Stomach (tissue), 9 donors: ENCODE measurements around the gene SPR. TPM values are rescaled to one million over a fixed set of nuclear protein-coding genes. Genes with fewer than 3 reads are reported as not detected.

Experiments
- DNase-seq, 2 donors: peaks; one replicate each; pipeline versions ENCODE4 v3.0.0 to v3.0.0-alpha.2; 2013 to 2019
- H3K27ac ChIP-seq, 5 donors: fragments of 200-600 bp in 4 of 5; sonication (generic) in 4 of 5; one replicate each; pipeline ENCODE4 v1.5.1; 2013 to 2019; ENCODE audit warnings: mild to moderate bottlenecking in 1 of 5, moderate library complexity in 1 of 5
- H3K27me3 ChIP-seq, 3 donors: fragments of 200-600 bp; sonication (generic); one replicate each; pipeline ENCODE4 v1.5.1; 2017 to 2019; ENCODE audit warnings: mixed run types in 1 of 3
- H3K36me3 ChIP-seq, 4 donors: fragments of 200-600 bp; sonication (generic); 1 replicate in 3 of 4; 2 replicates in 1 of 4; pipeline ENCODE4 v1.5.1; 2016 to 2019
- H3K4me1 ChIP-seq, 4 donors: fragments of 200-600 bp; sonication (generic); one replicate each; pipeline ENCODE4 v1.5.1; 2016 to 2019
- H3K4me3 ChIP-seq, 4 donors: fragments of 200-600 bp; sonication (generic) in 3 of 4; one replicate each; pipeline ENCODE4 v1.5.1; 2016 to 2019; ENCODE audit warnings: mild to moderate bottlenecking in 1 of 4
- H3K9me3 ChIP-seq, 4 donors: fragments of 200-600 bp; sonication (generic); one replicate each; pipeline ENCODE4 v1.5.1; 2016 to 2019
- EP300 ChIP-seq: sonication (generic); formaldehyde crosslinking; IDR thresholded peaks from one replicate; pipeline ENCODE4 v1.6.1; 2017; ENCODE audit warnings: antibody characterized with exemption
- POLR2A ChIP-seq, 4 donors: fragments of 450-650 bp; IDR thresholded peaks; one replicate each; pipeline ENCODE4 v1.6.1; 2016; ENCODE audit warnings: antibody characterized with exemption in 4 of 4, control low read depth in 2 of 4, mild to moderate bottlenecking in 1 of 4, moderate library complexity in 1 of 4
- POLR2AphosphoS5 ChIP-seq, 3 donors: sonication (generic); formaldehyde crosslinking; IDR thresholded peaks; one replicate each; pipeline ENCODE4 v1.6.1; 2016; ENCODE audit warnings: antibody characterized with exemption in 3 of 3
- WGBS, 5 donors: extraction: QIAGEN DNeasy Blood & Tissue Kit in 3 of 5; methylation state at CpG; one replicate each; pipeline versions ENCODE4 v1.1.5 to v1.1.7; 2013 to 2018; 5-methylcytosine and 5-hydroxymethylcytosine counted together
- intact Hi-C: fragments of 100-400 bp; cut with DNase I; formaldehyde crosslinking; loops from one replicate; pipeline ENCODE4 v1.15.1; 2023; ENCODE audit warnings: low total_unique reads
- polyA plus RNA-seq, 3 donors: library from polyadenylated mRNA; stranded (reverse); fragments of 200-250 nt; gene quantifications; one replicate each; pipeline ENCODE4 v1.2.3, GENCODE V29; 2013
- total RNA-seq, 5 donors: library from RNA; depleted of rRNA; stranded (reverse); fragments of >200 nt; gene quantifications; one replicate each; pipeline versions ENCODE4 v1.1.0 to v1.2.3, GENCODE V29; 2014 to 2016
- TF ChIP-seq, protein P1 (sequence below), 7 experiments: fragments of 450-650 bp in 4 of 7; fragments of 200-600 bp in 3 of 7; sonication (generic) in 3 of 7; IDR thresholded peaks; one replicate each; pipeline ENCODE4 v1.5.1; 2016 to 2019; ENCODE audit warnings: antibody characterized with exemption in 7 of 7, control low read depth in 2 of 7, mild to moderate bottlenecking in 1 of 7
- donor health status: healthy with polysubstance abuse.
- donor health status: Bipolar disorder and iron deficiency.
- donor health status: healthy.

The SPR gene
- total and polyA plus RNA-seq, 8 donors = 11.7 to 133 (median 49.1) TPM

DNA sequence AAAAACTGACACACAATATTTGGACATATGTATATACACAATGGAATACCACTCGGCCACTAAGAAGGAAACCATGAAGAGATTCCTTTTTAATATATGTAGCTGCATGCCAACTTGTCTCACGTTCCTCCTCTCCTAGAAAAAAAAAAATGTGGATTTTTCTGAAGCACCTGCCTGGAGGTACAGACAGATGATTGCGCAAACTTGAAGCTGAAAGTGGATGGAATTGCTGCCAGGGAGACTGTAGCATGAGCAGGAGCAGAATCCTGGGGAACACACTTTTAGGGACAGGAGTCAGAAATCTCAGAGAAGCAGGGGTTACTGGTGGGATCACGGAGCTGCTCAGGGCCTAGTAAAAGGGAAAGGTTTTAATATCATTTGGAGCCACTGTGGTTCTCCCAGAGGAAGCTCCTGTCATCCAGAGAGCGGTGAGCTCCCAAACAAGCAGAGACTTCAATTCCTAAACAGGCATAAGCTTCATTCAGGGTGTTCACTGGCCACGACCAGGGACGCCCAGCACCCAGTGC lies 640 bp upstream of the SPR start:
- peak overlapping the region; percentile 85 to 97 (median 92) for H3K27ac ChIP-seq
- no peak for DNase-seq
- TF ChIP-seq POLR2A (IDR thresholded peaks at IDR 0.05) (no peak), EP300 (no peak), POLR2AphosphoS5 (IDR thresholded peaks at IDR 0.05) (no peak)
- TF ChIP-seq, protein P1, sequence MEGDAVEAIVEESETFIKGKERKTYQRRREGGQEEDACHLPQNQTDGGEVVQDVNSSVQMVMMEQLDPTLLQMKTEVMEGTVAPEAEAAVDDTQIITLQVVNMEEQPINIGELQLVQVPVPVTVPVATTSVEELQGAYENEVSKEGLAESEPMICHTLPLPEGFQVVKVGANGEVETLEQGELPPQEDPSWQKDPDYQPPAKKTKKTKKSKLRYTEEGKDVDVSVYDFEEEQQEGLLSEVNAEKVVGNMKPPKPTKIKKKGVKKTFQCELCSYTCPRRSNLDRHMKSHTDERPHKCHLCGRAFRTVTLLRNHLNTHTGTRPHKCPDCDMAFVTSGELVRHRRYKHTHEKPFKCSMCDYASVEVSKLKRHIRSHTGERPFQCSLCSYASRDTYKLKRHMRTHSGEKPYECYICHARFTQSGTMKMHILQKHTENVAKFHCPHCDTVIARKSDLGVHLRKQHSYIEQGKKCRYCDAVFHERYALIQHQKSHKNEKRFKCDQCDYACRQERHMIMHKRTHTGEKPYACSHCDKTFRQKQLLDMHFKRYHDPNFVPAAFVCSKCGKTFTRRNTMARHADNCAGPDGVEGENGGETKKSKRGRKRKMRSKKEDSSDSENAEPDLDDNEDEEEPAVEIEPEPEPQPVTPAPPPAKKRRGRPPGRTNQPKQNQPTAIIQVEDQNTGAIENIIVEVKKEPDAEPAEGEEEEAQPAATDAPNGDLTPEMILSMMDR (IDR thresholded peaks at IDR 0.05) = no peak
- peaks cover 14 to 41% (median 38%) of the 10 kb centered on the region in 4 donors for H3K4me1 ChIP-seq
- peaks cover 0 to 13% (median 0%) of the 10 kb centered on the region in 3 donors for H3K27me3 ChIP-seq
- H3K4me3 ChIP-seq = peak overlapping the region; percentile 61 to 83 (median 74)
- H3K36me3 ChIP-seq = peaks cover 6 to 27% (median 14%) of the 10 kb centered on the region in 4 donors
- no peaks in the 10 kb centered on the region for H3K9me3 ChIP-seq
- intact Hi-C loops = no loop called here
- 37 to 58% (median 45%) methylated on average over 5 to 7 of the region's 7 CpGs for WGBS, 5 donors

DNA sequence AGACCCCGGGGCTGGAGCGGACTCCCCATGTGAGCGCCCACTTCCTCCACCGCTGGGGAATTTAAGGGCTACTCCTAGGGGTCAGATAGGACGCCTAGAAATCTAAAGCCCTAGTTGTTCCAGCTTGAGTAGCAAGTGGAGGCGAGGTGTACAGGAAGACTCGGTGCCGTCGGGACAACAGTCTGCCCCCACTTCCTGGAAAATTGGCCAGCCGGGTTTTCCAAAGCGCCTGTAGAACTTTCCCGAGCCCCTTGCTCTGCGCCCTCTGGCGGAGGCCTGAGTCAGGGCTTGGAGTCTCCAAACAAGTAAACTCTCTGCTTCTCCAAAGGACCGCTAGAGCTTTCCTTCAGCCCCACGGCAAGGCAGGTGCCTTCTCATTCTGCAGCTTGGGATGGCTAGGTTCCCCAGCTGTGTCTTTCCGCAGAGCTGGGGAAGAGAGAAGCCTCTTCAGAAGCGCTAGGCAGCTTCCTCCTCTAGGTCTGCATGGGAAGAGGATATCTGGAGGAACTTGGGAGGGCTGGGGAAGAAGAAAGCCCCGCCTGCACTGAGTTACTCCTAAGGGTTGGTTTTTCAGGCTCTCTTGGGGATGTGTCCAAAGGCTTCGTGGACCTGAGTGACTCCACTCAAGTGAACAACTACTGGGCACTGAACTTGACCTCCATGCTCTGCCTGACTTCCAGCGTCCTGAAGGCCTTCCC lies 681 bp downstream of the SPR start:
- TF ChIP-seq, protein P1 (IDR thresholded peaks at IDR 0.05) = peak in 5 of 7 experiments; percentile 77 to 93 (median 85)
- TF ChIP-seq EP300 = no peak
- peak in 2 of 3 donors; percentile 5 to 48 for TF ChIP-seq POLR2AphosphoS5 (IDR thresholded peaks at IDR 0.05)
- Histone ChIP-seq H3K4me3 (peak overlapping the region; percentile 61 to 83 (median 74)), H3K9me3 (no peaks in the 10 kb centered on the region), H3K4me1 (peaks cover 14 to 41% (median 38%) of the 10 kb centered on the region in 4 donors), H3K36me3 (peaks cover 9 to 37% (median 24%) of the 10 kb centered on the region in 4 donors), H3K27me3 (peaks cover 0 to 9% (median 0%) of the 10 kb centered on the region in 3 donors), H3K27ac (peak overlapping the region; percentile 85 to 97 (median 92))
- intact Hi-C loops = no loop called here
- peak; percentile 93 to 94 for DNase-seq
- 4 to 8% (median 6%) methylated on average over 9 to 21 of the region's 21 CpGs for WGBS, 5 donors

DNA sequence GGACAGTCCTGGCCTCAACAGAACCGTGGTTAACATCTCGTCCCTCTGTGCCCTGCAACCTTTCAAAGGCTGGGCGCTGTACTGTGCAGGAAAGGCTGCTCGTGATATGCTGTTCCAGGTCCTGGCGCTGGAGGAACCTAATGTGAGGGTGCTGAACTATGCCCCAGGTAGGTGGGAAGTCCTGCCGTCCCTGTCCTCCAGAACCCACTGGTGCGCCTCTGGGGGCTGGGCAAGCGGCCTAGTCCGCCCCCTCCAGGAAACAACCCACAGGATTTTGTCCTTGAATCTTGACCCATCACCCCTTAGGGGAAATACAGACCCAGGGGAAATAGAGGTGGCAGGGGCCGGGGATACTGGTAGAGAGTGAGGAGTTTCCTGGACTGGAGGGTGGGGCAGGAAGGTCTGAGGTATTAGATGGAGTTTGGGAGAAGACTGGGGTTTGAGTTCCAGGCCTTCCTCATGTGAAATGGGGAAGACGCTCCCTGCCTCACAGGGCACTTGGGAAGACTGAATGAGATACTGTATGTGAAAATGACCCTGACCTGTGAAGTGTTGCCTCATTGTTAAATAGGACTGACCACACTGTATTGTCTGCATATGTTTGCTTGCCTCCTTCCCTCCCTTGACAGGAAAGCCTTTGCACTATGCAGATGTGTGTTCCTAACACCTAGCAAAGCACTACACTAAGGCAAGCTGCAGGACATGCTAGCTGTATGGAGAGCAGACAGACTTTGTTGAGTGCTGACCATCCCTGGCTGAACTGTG lies 1.4 kb downstream of the SPR start:
- intact Hi-C loops = no loop called here
- no peaks in the 10 kb centered on the region for H3K9me3 ChIP-seq
- DNase-seq = no peak
- peaks cover 9 to 37% (median 24%) of the 10 kb centered on the region in 4 donors for H3K36me3 ChIP-seq
- peak overlapping the region; percentile 61 to 83 (median 74) for H3K4me3 ChIP-seq
- WGBS, 5 donors = 58 to 80% (median 64%) methylated on average over 11 of the region's 11 CpGs
- H3K27ac ChIP-seq = peak overlapping the region in 1 of 5 donors; percentile 93
- peaks cover 0 to 9% (median 0%) of the 10 kb centered on the region in 3 donors for H3K27me3 ChIP-seq
- H3K4me1 ChIP-seq = peaks cover 14 to 43% (median 38%) of the 10 kb centered on the region in 4 donors
- TF ChIP-seq POLR2AphosphoS5 (IDR thresholded peaks at IDR 0.05) = no peak
- no peak for TF ChIP-seq POLR2A (IDR thresholded peaks at IDR 0.05)
- no peak for TF ChIP-seq EP300
- TF ChIP-seq, protein P1 (IDR thresholded peaks at IDR 0.05) = no peak

DNA sequence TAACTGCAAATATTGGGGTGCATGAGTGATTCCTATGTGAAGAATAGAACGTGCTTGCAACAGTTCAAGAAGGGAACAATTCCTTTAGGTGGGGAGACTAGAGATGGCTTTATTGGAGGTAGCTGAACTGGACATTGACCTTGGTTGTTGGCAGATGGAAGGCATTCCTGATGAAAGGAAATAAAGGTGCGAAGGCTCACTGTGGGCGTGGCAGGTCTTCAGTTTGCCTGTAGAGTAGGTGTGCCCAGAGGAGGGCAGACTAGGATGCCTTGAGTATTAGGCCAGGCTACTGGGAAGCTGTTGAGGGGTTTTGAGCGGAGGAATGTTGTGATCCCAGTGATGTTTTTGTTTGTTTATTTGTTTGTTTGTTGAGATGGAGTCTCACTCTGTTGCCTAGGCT lies 2.8 kb downstream of the SPR start:
- intact Hi-C loops = loop anchor here (10.0 kb wide), 1 partner anchor 285 kb away; no protein-coding TSS in a partner anchor
- Histone ChIP-seq H3K27me3 (peaks cover 4 to 21% (median 11%) of the 10 kb centered on the region in 3 donors), H3K27ac (no peak overlapping the region), H3K4me3 (no peak overlapping the region), H3K9me3 (no peaks in the 10 kb centered on the region), H3K4me1 (peaks cover 14 to 47% (median 40%) of the 10 kb centered on the region in 4 donors), H3K36me3 (peaks cover 9 to 37% (median 24%) of the 10 kb centered on the region in 4 donors)
- TF ChIP-seq, protein P1 (IDR thresholded peaks at IDR 0.05) = no peak
- no peak for TF ChIP-seq EP300
- no peak for TF ChIP-seq POLR2A (IDR thresholded peaks at IDR 0.05)
- TF ChIP-seq POLR2AphosphoS5 (IDR thresholded peaks at IDR 0.05) = no peak
- WGBS, 5 donors = 72 to 86% (median 79%) methylated on average over 4 of the region's 4 CpGs
- no peak for DNase-seq
